ENCODE measurements around the gene C16orf96. TPM values are rescaled to one million over a fixed set of nuclear protein-coding genes. Genes with fewer than 3 reads are reported as not detected.

C16orf96 gene
- total RNA-seq, 1 experiment from 2014 or later: 0.15 TPM

GRCh38 chr16:4578961-4579530 is 22.9 kb downstream of the C16orf96 start:
- DNase-seq (ENCODE audit: low read depth, low spot score) (no peak), ATAC-seq (no peak)
- no peaks in the 10 kb centered on the region for H3K36me3 ChIP-seq (ENCODE audit: control insufficient read depth, insufficient read depth, low read length)
- H3K4me3 ChIP-seq (ENCODE audit: low read depth in 2 of 2, low read length in 2 of 2): no peak overlapping the region
- TF ChIP-seq CTCF (IDR thresholded peaks at IDR 0.05) (no peak), REST (IDR thresholded peaks at IDR 0.05; ENCODE audit: insufficient read depth in 1 of 2, low read depth in 2 of 2, low read length in 1 of 2) (no peak), TCF7L2 (IDR thresholded peaks at IDR 0.05; ENCODE audit: low read depth, low read length) (no peak), POLR2AphosphoS5 (IDR thresholded peaks at IDR 0.05; ENCODE audit: low read depth, low read length) (no peak)
- POLR2A ChIA-PET: no interaction called here
- intact Hi-C loops (cut with micrococcal nuclease; ENCODE audit: unreplicated experiment): no loop called here
- CTCF ChIA-PET: no interaction called here
- H3K27me3 ChIP-seq (ENCODE audit: control insufficient read depth, insufficient read depth, low read length): no peaks in the 10 kb centered on the region
- H3K4me1 ChIP-seq (ENCODE audit: control insufficient read depth, insufficient read depth, low read length): no peaks in the 10 kb centered on the region
- H3K9me3 ChIP-seq (ENCODE audit: control insufficient read depth, insufficient read depth, low read depth, low read length): no peaks in the 10 kb centered on the region
- BruUV-seq (replicated peaks): no TSS peak
- in situ Hi-C loops (cut with HindIII; ENCODE audit: low pct_unique_long_range_greater_than_20kb, low sequenced_read_pairs): no loop called here
- no peak overlapping the region for H3K27ac ChIP-seq (ENCODE audit: low read length)

- CTCF ChIA-PET: no interaction called here
- TF ChIP-seq CTCF (IDR thresholded peaks at IDR 0.05): no peak
- TF ChIP-seq POLR2AphosphoS5 (IDR thresholded peaks at IDR 0.05; ENCODE audit: low read depth, low read length): no peak
- no peak for TF ChIP-seq REST (IDR thresholded peaks at IDR 0.05; ENCODE audit: insufficient read depth in 1 of 2, low read depth in 2 of 2, low read length in 1 of 2)
- TF ChIP-seq SIN3A (IDR thresholded peaks at IDR 0.05; ENCODE audit: borderline replicate concordance, insufficient read depth, low read depth, low read length): no peak
- no peak for TF ChIP-seq TCF7L2 (IDR thresholded peaks at IDR 0.05; ENCODE audit: low read depth, low read length)
- intact Hi-C loops (cut with micrococcal nuclease; ENCODE audit: unreplicated experiment) (no loop called here), in situ Hi-C loops (cut with HindIII; ENCODE audit: low pct_unique_long_range_greater_than_20kb, low sequenced_read_pairs) (no loop called here)
- no peaks in the 10 kb centered on the region for H3K9me3 ChIP-seq (ENCODE audit: control insufficient read depth, insufficient read depth, low read depth, low read length)
- no TSS peak for BruUV-seq (replicated peaks)
- ATAC-seq (no peak), DNase-seq (ENCODE audit: low read depth, low spot score) (no peak)
- H3K4me1 ChIP-seq (ENCODE audit: control insufficient read depth, insufficient read depth, low read length): no peaks in the 10 kb centered on the region
- H3K27ac ChIP-seq (ENCODE audit: low read length): no peak overlapping the region
- POLR2A ChIA-PET: no interaction called here
- H3K4me3 ChIP-seq (ENCODE audit: low read depth in 2 of 2, low read length in 2 of 2): no peak overlapping the region
- H3K27me3 ChIP-seq (ENCODE audit: control insufficient read depth, insufficient read depth, low read length): no peaks in the 10 kb centered on the region
- no peaks in the 10 kb centered on the region for H3K36me3 ChIP-seq (ENCODE audit: control insufficient read depth, insufficient read depth, low read length)
Measured at GRCh38 chr16:4580250-4580649, 24.1 kb downstream of the C16orf96 start.

Data from Panc1 (cell line).